ENCODE measurements around the gene KLHL29. TPM values are rescaled to one million over a fixed set of nuclear protein-coding genes. Genes with fewer than 3 reads are reported as not detected.

Gene KLHL29
- total RNA-seq, 4 donors from 2014 or later = 2.2 to 3.3 (median 2.7) TPM

- H3K9me3 ChIP-seq = no peaks in the 10 kb centered on the region
- H3K27me3 ChIP-seq = no peaks in the 10 kb centered on the region
- no peak for DNase-seq
- no peak overlapping the region for H3K4me3 ChIP-seq (replicated peaks in 1 of 3)
- WGBS, 2 donors = 92% methylated on average over 15 of the region's 15 CpGs
- peaks cover 0 to 6% of the 10 kb centered on the region in 2 donors for H3K4me1 ChIP-seq
- H3K27ac ChIP-seq = no peak overlapping the region
- intact Hi-C loops (cut with DNase I) = no loop called here
- no peaks in the 10 kb centered on the region for H3K36me3 ChIP-seq
- no peak for TF ChIP-seq POLR2A (IDR thresholded peaks at IDR 0.05)
- TF ChIP-seq, protein P1, sequence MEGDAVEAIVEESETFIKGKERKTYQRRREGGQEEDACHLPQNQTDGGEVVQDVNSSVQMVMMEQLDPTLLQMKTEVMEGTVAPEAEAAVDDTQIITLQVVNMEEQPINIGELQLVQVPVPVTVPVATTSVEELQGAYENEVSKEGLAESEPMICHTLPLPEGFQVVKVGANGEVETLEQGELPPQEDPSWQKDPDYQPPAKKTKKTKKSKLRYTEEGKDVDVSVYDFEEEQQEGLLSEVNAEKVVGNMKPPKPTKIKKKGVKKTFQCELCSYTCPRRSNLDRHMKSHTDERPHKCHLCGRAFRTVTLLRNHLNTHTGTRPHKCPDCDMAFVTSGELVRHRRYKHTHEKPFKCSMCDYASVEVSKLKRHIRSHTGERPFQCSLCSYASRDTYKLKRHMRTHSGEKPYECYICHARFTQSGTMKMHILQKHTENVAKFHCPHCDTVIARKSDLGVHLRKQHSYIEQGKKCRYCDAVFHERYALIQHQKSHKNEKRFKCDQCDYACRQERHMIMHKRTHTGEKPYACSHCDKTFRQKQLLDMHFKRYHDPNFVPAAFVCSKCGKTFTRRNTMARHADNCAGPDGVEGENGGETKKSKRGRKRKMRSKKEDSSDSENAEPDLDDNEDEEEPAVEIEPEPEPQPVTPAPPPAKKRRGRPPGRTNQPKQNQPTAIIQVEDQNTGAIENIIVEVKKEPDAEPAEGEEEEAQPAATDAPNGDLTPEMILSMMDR (IDR thresholded peaks at IDR 0.05) = no peak
Measured at GRCh38 chr2:23586741-23587306, 201.8 kb downstream of the KLHL29 start.

GRCh38 chr2:23587341-23587880 lies 202.4 kb downstream of the KLHL29 start:
- Histone ChIP-seq H3K4me1 (peaks cover 0 to 6% of the 10 kb centered on the region in 2 donors), H3K9me3 (no peaks in the 10 kb centered on the region), H3K27me3 (no peaks in the 10 kb centered on the region), H3K27ac (no peak overlapping the region), H3K4me3 (replicated peaks in 1 of 3) (no peak overlapping the region), H3K36me3 (no peaks in the 10 kb centered on the region)
- intact Hi-C loops (cut with DNase I) = no loop called here
- no peak for DNase-seq
- WGBS, 2 donors = 93 to 94% methylated on average over 9 to 13 of the region's 13 CpGs
- TF ChIP-seq, protein P1 (IDR thresholded peaks at IDR 0.05) = no peak

DNA sequence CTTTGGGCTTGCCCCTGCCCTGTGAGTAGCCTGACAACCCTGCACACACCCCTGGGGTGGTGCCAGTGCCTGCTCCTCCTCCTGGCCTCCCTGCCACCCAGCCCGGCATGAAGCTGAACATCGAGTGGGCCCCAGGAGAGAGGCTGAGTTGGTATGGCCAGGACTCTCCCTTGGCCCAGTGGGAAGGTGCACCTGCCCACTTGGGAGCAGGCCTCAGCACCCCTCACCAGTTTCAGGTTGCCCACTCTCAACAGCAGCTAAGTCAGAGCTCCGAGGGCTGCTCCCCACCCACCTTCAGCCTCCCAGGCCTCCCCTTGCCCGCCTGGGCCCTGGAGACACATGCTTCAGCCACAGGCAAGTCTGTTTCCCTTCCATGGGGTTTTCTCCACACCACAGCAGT lies 203.1 kb downstream of the KLHL29 start:
- Histone ChIP-seq H3K36me3 (no peaks in the 10 kb centered on the region), H3K27ac (no peak overlapping the region), H3K4me1 (peaks cover 0 to 6% of the 10 kb centered on the region in 2 donors), H3K4me3 (replicated peaks in 1 of 3) (no peak overlapping the region), H3K9me3 (no peaks in the 10 kb centered on the region), H3K27me3 (no peaks in the 10 kb centered on the region)
- DNase-seq = no peak
- intact Hi-C loops (cut with DNase I) = no loop called here
- TF ChIP-seq, protein P1 (IDR thresholded peaks at IDR 0.05) = no peak
- TF ChIP-seq POLR2A (IDR thresholded peaks at IDR 0.05) = no peak
- WGBS, 2 donors = 89 to 100% methylated on average over 2 to 4 of the region's 4 CpGs

DNA sequence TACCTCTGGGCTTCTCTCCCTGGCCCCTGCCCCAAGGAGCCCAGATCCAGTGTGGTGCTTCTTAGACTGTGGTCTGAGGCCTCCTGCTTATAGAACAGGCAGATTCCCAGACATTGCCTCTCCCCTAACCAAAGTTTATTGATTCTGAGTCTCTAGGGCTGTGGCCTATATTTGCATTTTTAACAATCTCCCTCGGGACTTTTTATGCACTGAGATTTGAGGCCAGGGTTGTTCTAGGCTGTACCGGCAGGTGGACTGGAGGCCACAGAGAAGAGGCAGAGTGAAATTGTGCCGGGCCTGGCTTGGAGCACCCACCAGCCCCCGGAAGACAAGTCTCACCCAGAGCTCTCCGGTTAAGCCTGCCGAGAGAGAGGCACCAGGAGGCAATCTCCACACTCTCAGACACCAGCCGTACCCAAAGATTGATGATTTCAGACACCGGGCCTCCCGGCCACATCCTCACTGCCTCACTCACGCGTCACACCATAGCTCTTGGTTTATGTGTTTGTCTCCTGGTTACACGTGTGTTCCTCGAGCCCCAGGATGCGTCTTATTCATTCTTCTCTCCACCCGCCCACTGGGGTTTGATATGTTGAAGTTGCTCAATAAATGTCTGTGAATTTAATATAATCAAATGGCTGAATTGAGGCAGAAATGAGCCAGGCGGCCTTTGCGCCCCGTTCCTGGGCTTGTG lies 203.7 kb downstream of the KLHL29 start:
- H3K27ac ChIP-seq = no peak overlapping the region
- intact Hi-C loops (cut with DNase I) = no loop called here
- no peaks in the 10 kb centered on the region for H3K27me3 ChIP-seq
- DNase-seq = no peak
- TF ChIP-seq, protein P1 (IDR thresholded peaks at IDR 0.05) = no peak
- TF ChIP-seq POLR2A (IDR thresholded peaks at IDR 0.05) = no peak
- no peaks in the 10 kb centered on the region for H3K9me3 ChIP-seq
- WGBS, 2 donors = 90 to 94% methylated on average over 14 to 18 of the region's 18 CpGs
- H3K4me1 ChIP-seq = peaks cover 0 to 6% of the 10 kb centered on the region in 2 donors
- no peak overlapping the region for H3K4me3 ChIP-seq (replicated peaks in 1 of 3)
- H3K36me3 ChIP-seq = no peaks in the 10 kb centered on the region

DNA sequence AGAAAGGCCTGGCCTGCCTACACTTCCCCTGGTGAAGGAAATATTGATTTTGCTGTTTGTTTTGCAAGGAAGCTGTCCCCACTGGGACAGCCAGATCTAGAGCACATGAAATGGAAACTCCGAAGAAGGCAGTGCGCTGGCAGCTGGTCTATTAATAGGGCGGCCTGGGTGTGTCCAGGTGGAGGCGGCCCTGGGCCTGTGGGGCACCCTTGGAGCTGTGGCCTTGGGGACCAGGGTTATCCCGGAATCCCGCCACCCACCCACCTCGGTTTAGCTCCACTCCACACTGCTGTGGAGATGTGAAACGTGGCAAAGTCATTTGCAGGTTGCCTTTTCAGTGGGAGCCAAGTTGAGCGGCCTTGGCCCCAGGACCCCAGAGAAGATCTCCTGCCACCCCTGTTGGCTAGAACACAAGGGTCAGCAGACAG lies 204.3 kb downstream of the KLHL29 start:
- DNase-seq = no peak
- Histone ChIP-seq H3K27me3 (no peaks in the 10 kb centered on the region), H3K27ac (no peak overlapping the region), H3K4me1 (peaks cover 0 to 6% of the 10 kb centered on the region in 2 donors), H3K36me3 (no peaks in the 10 kb centered on the region), H3K9me3 (no peaks in the 10 kb centered on the region), H3K4me3 (replicated peaks in 1 of 3) (no peak overlapping the region)
- intact Hi-C loops (cut with DNase I) = no loop called here
- WGBS, 2 donors = 77 to 93% methylated on average over 8 to 9 of the region's 9 CpGs
- TF ChIP-seq, protein P1 (IDR thresholded peaks at IDR 0.05) = no peak
- no peak for TF ChIP-seq POLR2A (IDR thresholded peaks at IDR 0.05)

Measured in thyroid gland (tissue), 4 donors.